ENCODE measurements around the gene SERTM2.

DNA sequence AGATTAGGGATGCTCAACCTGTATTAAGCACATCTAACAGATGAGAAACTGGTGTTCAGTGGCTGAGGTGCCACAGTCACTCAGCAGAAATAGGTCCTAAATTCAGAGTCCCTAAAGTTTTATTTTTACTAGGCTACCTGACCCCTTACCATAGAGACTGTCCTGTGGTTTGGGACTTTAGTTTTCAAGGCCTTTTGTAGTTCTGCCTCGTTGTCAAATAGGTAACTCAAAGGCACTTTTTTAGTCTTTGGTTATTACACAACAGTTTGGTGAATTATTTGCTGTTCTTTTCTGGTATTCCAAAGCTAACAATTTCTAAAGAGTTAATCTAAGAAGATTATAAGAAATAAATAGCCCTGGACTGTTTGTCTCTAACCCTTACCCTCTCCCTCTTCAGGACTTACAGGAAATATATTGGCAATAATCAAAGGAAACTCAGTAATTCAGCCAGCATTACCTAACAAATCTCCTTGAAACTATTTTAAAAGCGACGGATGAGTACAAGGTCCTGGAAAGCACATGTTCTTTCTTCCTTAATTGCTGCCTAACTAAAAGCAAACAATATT, 12.8 kb upstream of the SERTM2 start:
- TF ChIP-seq POLR2A (IDR thresholded peaks at IDR 0.05) (no peak), POLR2AphosphoS5 (IDR thresholded peaks at IDR 0.05) (no peak)
- TF ChIP-seq, protein P1, sequence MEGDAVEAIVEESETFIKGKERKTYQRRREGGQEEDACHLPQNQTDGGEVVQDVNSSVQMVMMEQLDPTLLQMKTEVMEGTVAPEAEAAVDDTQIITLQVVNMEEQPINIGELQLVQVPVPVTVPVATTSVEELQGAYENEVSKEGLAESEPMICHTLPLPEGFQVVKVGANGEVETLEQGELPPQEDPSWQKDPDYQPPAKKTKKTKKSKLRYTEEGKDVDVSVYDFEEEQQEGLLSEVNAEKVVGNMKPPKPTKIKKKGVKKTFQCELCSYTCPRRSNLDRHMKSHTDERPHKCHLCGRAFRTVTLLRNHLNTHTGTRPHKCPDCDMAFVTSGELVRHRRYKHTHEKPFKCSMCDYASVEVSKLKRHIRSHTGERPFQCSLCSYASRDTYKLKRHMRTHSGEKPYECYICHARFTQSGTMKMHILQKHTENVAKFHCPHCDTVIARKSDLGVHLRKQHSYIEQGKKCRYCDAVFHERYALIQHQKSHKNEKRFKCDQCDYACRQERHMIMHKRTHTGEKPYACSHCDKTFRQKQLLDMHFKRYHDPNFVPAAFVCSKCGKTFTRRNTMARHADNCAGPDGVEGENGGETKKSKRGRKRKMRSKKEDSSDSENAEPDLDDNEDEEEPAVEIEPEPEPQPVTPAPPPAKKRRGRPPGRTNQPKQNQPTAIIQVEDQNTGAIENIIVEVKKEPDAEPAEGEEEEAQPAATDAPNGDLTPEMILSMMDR (IDR thresholded peaks at IDR 0.05): no peak
